Measurements from ENCODE around the gene PHC1.
A peak's percentile ranks its signal among the peaks of the same experiment; 100 is the strongest.
"Not testable (repeated sequence)": the region's sequence is repeated elsewhere in the genome, so short reads cannot be mapped to it uniquely, and the experiment has no call there.

Gene PHC1

DNA sequence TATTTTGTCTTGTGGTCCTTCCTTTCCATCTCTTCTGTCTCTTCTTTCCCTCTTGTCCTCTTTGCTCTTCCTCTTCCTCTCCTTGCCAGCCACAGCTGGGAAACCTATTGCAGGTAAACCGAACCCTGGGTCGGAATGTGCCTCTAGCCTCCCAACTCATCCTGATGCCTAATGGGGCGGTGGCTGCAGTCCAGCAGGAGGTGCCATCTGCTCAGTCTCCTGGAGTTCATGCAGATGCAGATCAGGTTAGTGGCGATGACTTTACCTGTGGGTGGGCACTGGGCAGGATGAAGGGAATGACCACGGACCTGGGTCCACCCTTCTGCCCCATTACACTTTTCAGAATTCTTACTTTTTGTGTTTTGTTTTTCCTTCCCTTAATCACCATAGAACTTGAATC is 8.2 kb downstream of the PHC1 start:
- H3K4me3 Mint-ChIP-seq, result no peak overlapping the region
- no peaks in the 10 kb centered on the region for H3K9me3 Mint-ChIP-seq

DNA sequence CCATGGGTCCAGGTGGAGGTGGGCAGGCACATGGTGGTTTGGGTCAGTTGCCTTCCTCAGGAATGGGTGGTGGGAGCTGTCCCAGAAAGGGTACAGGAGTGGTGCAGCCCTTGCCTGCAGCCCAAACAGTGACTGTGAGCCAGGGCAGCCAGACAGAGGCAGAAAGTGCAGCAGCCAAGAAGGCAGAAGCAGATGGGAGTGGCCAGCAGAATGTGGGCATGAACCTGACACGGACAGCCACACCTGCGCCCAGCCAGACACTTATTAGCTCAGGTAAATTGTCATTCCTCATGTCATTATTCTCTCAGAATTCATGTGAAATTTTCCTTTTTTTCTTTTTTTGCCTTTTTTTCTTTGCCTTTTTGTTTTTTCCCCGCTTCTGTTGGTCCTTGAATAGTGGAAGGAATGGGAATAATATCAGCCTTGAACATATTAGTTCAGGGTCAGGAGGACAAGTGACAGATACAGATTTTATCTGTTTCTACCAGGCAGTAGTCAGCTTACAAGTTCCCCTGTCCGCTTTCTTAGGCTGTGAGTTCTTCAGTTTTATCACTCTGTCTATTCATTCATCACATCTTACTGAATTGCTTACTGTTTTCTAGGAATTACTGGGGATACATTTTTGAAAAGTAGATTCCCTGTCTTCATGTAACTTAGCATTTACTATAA is 16.5 kb downstream of the PHC1 start:
- peaks cover 31% of the 10 kb centered on the region for H3K36me3 Mint-ChIP-seq

More for the DNA sequence above, 8.2 kb downstream of the PHC1 start:
- Mint-ChIP-seq H3K36me3 (peaks cover 26% of the 10 kb centered on the region), H3K27ac (no peak overlapping the region), H3K27me3 (no peaks in the 10 kb centered on the region), H3K4me1 (no peaks in the 10 kb centered on the region)
- no peak for ATAC-seq

DNA sequence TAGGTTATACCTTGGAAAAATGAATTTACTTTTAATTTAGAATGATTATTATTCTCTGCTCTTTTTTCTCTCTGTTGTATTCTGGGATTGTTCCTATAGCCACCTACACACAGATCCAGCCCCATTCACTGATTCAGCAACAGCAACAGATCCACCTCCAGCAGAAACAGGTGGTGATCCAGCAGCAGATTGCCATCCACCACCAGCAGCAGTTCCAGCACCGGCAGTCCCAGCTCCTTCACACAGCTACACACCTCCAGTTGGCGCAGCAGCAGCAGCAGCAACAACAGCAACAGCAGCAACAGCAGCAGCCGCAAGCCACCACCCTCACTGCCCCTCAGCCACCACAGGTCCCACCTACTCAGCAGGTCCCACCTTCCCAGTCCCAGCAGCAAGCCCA is 18.2 kb downstream of the PHC1 start:
- not testable (repeated sequence) for H3K9me3 Mint-ChIP-seq

More for the DNA sequence above, 16.5 kb downstream of the PHC1 start:
- H3K4me1 Mint-ChIP-seq, H3K4me3 Mint-ChIP-seq, ATAC-seq, H3K27me3 Mint-ChIP-seq, H3K27ac Mint-ChIP-seq, H3K9me3 Mint-ChIP-seq: not testable (repeated sequence)

DNA sequence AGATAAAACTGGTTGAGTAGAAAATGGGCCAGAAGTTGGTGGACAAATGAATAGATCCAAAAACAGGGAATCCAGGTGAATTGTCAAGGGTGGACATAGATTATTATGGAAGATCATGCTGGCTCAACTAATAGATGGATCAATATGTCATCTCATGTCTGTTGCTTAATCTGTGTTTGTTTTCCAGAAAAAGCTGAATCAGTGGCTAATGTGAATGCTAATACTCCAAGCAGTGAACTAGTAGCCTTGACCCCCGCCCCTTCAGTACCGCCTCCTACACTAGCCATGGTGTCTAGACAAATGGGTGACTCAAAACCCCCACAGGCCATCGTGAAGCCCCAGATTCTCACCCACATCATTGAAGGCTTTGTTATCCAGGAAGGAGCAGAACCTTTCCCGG is 19.8 kb downstream of the PHC1 start:
- not testable (repeated sequence) for H3K27me3 Mint-ChIP-seq, ATAC-seq, H3K4me1 Mint-ChIP-seq, H3K9me3 Mint-ChIP-seq, H3K27ac Mint-ChIP-seq, H3K4me3 Mint-ChIP-seq
- peaks cover 59% of the 10 kb centered on the region for H3K36me3 Mint-ChIP-seq

More for the DNA sequence above, 18.2 kb downstream of the PHC1 start:
- H3K4me1 Mint-ChIP-seq, H3K27me3 Mint-ChIP-seq, H3K27ac Mint-ChIP-seq, H3K4me3 Mint-ChIP-seq, ATAC-seq: not testable (repeated sequence)
- peaks cover 43% of the 10 kb centered on the region for H3K36me3 Mint-ChIP-seq

DNA sequence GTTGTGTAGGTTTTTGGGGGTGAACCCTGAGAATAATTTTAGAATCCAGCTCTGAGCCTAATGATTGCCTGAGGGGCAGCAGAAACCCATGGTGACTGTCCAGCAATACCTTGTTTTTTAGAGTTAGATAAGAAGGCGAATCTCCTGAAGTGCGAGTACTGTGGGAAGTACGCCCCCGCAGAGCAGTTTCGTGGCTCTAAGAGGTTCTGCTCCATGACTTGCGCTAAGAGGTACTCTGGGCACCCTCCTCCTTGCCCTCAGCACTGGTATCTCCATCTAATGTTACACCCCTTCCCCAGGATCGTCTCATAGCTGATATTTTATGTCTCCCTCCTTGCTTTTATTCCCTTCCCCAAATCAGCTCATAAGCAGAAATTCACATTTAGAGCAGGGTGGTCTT is 22.4 kb downstream of the PHC1 start:
- peaks cover 59% of the 10 kb centered on the region for H3K36me3 Mint-ChIP-seq
- ATAC-seq, result no peak
- H3K9me3 Mint-ChIP-seq, result no peaks in the 10 kb centered on the region
- no peaks in the 10 kb centered on the region for H3K4me1 Mint-ChIP-seq
- H3K27me3 Mint-ChIP-seq, result no peaks in the 10 kb centered on the region
- H3K27ac Mint-ChIP-seq, result no peak overlapping the region
- no peak overlapping the region for H3K4me3 Mint-ChIP-seq

DNA sequence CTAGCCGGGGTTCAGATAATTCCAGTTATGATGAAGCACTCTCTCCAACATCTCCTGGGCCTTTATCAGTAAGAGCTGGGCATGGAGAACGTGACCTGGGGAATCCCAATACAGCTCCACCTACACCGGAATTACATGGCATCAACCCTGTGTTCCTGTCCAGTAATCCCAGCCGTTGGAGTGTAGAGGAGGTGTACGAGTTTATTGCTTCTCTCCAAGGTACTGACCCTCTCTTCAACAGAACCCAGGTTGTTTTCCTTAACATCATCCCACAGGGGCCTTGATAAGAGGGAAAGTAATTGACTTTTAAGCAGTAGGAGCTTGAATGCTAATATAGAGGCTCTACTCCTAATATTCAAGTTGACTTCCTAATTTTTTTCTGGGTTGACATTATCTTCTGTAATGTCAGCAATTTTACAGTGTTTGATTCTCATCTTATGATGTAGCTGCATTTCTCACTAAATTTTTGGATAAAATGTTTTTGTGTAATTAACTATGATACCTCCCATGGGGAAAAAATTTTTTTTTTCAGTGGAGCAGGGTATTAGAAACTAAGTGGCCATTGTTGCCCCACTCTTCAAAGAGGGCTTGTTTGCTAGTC is 23.6 kb downstream of the PHC1 start:
- not testable (repeated sequence) for H3K9me3 Mint-ChIP-seq, ATAC-seq, H3K4me1 Mint-ChIP-seq, H3K4me3 Mint-ChIP-seq, H3K27me3 Mint-ChIP-seq
- peak overlapping the region; percentile 27 for H3K27ac Mint-ChIP-seq
- H3K36me3 Mint-ChIP-seq, result peaks cover 68% of the 10 kb centered on the region

DNA sequence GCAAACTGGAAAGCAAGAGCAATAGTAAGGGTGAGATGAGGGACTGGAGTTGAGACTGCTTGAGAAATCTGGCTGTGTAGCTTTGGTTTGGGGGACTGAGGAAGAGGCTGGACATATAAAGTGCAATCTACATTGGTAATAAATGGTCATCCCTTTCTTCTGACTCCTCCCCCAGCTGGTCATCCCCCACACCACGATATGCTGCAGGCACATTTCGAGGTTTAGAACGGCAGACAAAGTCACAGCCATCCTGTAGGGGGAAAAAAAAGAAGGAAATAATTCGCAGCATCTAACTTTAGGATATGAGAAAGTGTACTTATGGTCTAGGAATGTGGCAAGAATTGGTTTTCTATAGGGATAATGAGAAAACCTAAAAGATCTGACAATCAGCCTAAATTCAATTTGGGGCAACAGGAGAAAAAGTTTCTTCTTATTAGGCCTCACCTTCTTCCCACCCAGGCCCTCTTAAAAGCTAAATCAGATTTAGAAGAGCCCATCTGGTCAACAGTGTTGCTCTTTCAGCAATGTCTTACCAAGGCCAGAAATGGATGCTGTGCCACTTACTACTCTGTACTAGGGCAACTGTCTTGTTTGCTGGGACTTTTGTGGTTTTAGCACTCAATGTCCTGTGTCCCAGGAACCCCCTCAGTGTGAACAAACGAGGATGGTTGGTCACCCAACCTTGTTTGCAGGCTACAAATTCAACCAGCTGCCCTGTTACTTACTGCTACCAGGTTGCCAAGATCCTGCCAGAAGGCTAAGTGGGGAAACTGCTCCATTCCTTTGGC is 27.6 kb downstream of the PHC1 start:
- Mint-ChIP-seq H3K4me1 (peaks cover 11% of the 10 kb centered on the region), H3K27ac (peak overlapping the region; percentile 13), H3K36me3 (peaks cover 62% of the 10 kb centered on the region), H3K9me3 (no peaks in the 10 kb centered on the region), H3K27me3 (no peaks in the 10 kb centered on the region), H3K4me3 (no peak overlapping the region)
- no peak for ATAC-seq

DNA sequence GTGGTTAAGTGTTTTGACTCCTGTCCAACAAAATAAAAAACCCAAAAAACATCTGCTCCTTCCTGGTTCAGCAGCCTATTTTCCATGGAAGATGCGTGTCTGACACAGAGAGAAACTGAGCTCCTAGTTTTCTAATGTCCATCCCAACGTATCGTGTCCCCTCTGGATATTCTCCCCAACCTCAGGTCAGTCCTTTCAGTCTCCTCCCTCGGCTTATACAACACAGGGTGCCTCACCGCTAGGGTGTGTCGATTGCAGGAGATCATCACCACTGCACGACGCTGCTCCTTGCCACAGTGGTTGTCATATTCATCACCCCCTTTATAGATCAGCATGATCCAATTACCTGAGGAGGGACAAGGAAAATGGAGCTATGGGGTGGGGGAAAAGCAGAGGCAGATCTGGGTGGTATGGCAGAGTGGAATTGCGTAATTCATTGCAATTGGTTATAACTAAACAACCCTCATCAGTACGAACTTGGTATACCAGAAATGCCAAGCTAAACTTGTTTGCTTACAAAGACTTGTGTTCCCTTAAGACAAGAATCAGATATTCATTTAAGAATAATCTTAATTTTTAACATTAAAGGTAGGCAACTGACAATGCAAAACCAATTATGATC is 29.4 kb downstream of the PHC1 start:
- Mint-ChIP-seq H3K4me1 (peaks cover 19% of the 10 kb centered on the region), H3K27ac (no peak overlapping the region), H3K4me3 (no peak overlapping the region), H3K27me3 (no peaks in the 10 kb centered on the region), H3K9me3 (no peaks in the 10 kb centered on the region), H3K36me3 (peaks cover 51% of the 10 kb centered on the region)
- no peak for ATAC-seq

DNA sequence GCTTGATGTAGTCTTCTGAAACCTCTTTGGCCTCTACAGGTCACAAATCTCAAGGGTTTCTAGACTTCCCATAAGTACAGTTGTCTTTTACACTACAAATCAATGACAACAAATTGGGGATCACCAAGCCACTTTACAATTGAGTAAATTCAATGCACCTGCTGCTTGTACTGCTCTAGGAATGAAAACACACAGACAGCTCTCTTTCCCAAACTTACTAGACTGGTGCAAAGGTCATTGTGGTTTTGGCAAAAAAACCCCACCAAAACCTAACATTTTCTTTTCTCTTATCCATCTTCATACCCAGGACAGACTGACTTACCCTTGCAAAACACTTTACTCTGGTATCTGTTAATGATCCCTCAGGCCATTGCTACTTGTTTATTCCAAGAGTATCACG is 32.4 kb downstream of the PHC1 start:
- H3K4me3 Mint-ChIP-seq, result peak overlapping the region; percentile 97
- H3K36me3 Mint-ChIP-seq, result peaks cover 39% of the 10 kb centered on the region
- peak; percentile 1 for ATAC-seq
- peaks cover 31% of the 10 kb centered on the region for H3K4me1 Mint-ChIP-seq
- peak overlapping the region; percentile 92 for H3K27ac Mint-ChIP-seq
- H3K9me3 Mint-ChIP-seq, result no peaks in the 10 kb centered on the region
- no peaks in the 10 kb centered on the region for H3K27me3 Mint-ChIP-seq

DNA sequence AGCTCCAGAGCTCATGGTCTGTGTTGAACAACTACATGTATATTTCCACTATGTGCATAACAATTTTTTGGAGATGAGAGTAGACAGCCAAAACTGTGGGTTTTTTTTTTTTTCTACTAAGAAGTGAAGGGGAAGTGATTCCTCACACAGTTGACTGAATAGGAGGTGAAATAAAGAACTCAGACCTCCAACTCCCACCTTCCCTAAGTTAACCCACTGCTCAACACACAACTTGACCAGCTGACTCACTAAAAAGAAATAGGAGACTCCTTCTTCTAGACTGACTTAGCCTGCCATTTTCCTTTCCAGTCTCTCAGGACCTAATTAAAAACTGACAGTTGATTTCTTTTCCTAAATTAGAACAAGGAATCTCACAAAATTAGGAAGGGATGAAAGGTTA is 33.4 kb downstream of the PHC1 start:
- H3K9me3 Mint-ChIP-seq, result no peaks in the 10 kb centered on the region
- no peak for ATAC-seq
- peaks cover 31% of the 10 kb centered on the region for H3K36me3 Mint-ChIP-seq
- peak overlapping the region; percentile 97 for H3K4me3 Mint-ChIP-seq
- peaks cover 34% of the 10 kb centered on the region for H3K4me1 Mint-ChIP-seq
- H3K27ac Mint-ChIP-seq, result peak overlapping the region; percentile 92
- H3K27me3 Mint-ChIP-seq, result no peaks in the 10 kb centered on the region

DNA sequence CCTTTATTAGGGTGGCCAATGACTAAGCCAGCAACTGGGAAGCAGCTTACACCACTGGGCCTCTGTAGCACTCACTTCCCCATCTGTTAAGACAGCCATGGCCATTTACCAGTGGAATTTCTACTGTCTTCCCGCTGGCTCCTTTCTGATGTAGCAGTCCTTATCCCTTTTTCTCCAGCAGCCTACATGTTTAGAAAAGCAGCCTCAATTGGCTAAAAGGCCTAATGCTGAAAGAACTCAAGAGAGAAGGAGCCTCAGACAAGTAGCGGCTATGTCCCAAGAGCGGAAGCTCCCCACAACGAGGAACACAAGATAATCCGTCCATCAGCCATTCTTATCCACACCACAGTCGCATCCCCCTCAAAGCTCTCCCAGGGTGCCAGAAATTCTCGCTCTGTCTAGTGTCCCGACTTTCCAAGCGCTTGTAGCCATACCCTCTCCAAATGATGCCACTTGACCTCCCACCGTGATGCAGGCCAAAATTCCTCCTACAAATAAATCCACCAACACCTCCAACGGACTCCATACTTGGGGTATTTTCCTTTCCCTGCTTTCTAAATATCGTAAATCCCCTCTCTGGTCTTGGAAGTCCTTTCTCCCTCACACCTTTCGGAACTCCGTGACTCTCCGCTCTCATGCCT is 34.5 kb downstream of the PHC1 start:
- peaks cover 5% of the 10 kb centered on the region for H3K9me3 Mint-ChIP-seq
- peaks cover 35% of the 10 kb centered on the region for H3K36me3 Mint-ChIP-seq
- no peaks in the 10 kb centered on the region for H3K27me3 Mint-ChIP-seq

DNA sequence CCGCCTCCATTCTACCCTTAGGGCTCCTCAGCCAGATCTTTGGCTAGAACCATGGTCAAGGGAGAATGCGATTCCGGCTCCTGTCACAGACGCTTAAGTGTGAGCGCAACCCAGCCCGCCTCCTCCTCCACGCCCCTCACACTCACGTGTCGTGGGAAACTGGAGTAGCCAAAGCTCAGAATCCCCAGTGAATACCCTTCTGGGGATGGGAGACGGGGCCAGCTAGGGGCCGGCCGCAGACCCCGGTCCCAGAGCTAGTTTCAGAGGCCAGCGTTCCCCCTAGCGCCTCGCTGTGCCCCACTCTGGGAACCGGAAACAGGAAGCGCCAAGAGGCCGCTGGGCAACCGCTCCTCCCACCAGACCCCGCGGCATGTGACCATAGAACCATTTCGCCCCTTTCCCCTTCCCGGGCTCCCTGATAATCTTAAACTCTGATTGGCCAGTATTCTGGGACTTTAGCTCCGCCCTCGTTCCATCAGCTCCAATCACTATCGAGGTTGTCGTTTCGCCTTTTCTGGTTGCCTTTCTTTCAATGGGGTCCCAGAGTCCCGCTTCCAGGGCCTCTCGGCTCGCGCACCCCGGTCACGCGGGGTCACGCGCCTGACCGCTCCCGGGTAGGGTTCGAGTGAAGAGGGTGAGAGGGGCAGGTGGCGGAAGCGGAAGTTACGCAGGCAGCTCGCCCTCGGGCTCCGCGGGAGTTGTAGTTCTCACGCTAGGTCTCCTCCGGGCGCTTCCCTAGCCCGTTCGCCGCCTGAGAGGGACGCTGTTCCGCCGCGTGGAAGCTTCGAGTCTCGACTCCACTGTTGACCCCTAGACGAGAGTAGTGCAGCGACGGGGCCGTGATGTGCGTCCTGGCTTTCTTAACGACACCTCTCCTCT is 35.3 kb downstream of the PHC1 start, which contains the start of gene M6PR:
TSS of gene M6PR (minus strand) at position 304 of the 879 bp plus-strand sequence. CDS start 3,241 bp downstream, outside the sequence.
- H3K27ac Mint-ChIP-seq, result peak within 1 kb of the TSS; percentile 92

More for the DNA sequence above, 34.5 kb downstream of the PHC1 start:
- H3K4me1 Mint-ChIP-seq, result peaks cover 34% of the 10 kb centered on the region
- ATAC-seq, result no peak
- H3K4me3 Mint-ChIP-seq, result peak overlapping the region; percentile 97
- H3K27ac Mint-ChIP-seq, result peak overlapping the region; percentile 92

DNA sequence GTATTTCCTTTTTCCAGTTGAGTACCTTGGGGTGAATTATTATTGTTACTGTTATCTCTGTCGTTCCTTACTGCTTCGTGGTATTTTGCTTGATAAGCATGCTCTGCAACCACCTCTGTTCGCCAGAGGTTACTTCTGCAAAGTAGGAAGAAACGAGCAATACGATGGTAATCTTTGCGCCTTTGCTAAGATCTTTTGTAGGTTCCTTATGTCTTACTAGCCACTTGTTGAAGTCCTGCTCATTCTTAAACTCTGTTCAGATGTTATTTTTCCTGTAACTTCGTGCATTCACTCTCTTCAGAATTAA is 35.9 kb downstream of the PHC1 start:
- peak overlapping the region; percentile 97 for H3K4me3 Mint-ChIP-seq
- peaks cover 34% of the 10 kb centered on the region for H3K4me1 Mint-ChIP-seq
- H3K9me3 Mint-ChIP-seq, result peaks cover 5% of the 10 kb centered on the region
- H3K36me3 Mint-ChIP-seq, result peaks cover 30% of the 10 kb centered on the region
- ATAC-seq, result peak; percentile 43
- H3K27me3 Mint-ChIP-seq, result no peaks in the 10 kb centered on the region
- peak overlapping the region; percentile 92 for H3K27ac Mint-ChIP-seq

More for the DNA sequence above, 35.3 kb downstream of the PHC1 start, which contains the start of gene M6PR:
- peak; percentile 93 for ATAC-seq
- peaks cover 5% of the 10 kb centered on the region for H3K9me3 Mint-ChIP-seq
- peaks cover 34% of the 10 kb centered on the region for H3K4me1 Mint-ChIP-seq
- peak within 1 kb of the TSS; percentile 97 for H3K4me3 Mint-ChIP-seq
- no peaks in the 10 kb centered on the region for H3K27me3 Mint-ChIP-seq
- peaks cover 36% of the 10 kb centered on the region for H3K36me3 Mint-ChIP-seq

All from stimulated activated memory B cell treated with anti-CD40 and anti-IgM and Interleukin-4, amounts not matched to agents 10 μg/mL and 1 μg/mL and 100 μg/mL, for 72 hours (primary cell).